Thymus (tissue), 11 donors: ENCODE measurements around the gene BMAL1. TPM values are rescaled to one million over a fixed set of nuclear protein-coding genes. Genes with fewer than 3 reads are reported as not detected.

Source experiments
- DNase-seq, 9 donors: peaks; one replicate each; pipeline ENCODE4 v3.0.0-alpha.2; 2013; ENCODE audit warnings: low spot score in 9 of 9, low read depth in 6 of 9, missing footprints in 1 of 9
- H3K27ac ChIP-seq, 2 donors: one replicate each; pipeline ENCODE4 v1.5.1; 2013; ENCODE audit warnings: control low read depth in 1 of 2, low read depth in 1 of 2, low read length in 1 of 2, mild to moderate bottlenecking in 1 of 2, moderate library complexity in 1 of 2
- H3K27me3 ChIP-seq, 2 donors: one replicate each; pipeline ENCODE4 v1.5.1; 2013; ENCODE audit warnings: low read length in 1 of 2; ENCODE audit not compliant: control insufficient read depth in 2 of 2, insufficient read depth in 1 of 2
- H3K36me3 ChIP-seq, 2 donors: one replicate each; pipeline ENCODE4 v1.5.1; 2013; ENCODE audit warnings: low read length in 1 of 2, mild to moderate bottlenecking in 1 of 2, moderate library complexity in 1 of 2; ENCODE audit not compliant: control insufficient read depth in 2 of 2, insufficient read depth in 2 of 2
- H3K4me1 ChIP-seq, 2 donors: one replicate each; pipeline ENCODE4 v1.5.1; 2013; ENCODE audit warnings: low read length in 2 of 2; ENCODE audit not compliant: control insufficient read depth in 2 of 2, insufficient read depth in 2 of 2
- H3K4me3 ChIP-seq, 2 donors: one replicate each; pipeline ENCODE4 v1.5.1; 2013; ENCODE audit warnings: low read length in 2 of 2, control low read depth in 1 of 2, mild to moderate bottlenecking in 1 of 2
- H3K9me3 ChIP-seq, 2 donors: one replicate each; pipeline ENCODE4 v1.5.1; 2013; ENCODE audit warnings: low read length in 1 of 2, mild to moderate bottlenecking in 1 of 2; ENCODE audit not compliant: control insufficient read depth in 2 of 2, insufficient read depth in 1 of 2
- WGBS: extraction: QIAGEN DNeasy Blood & Tissue Kit; methylation state at CpG from one replicate; pipeline ENCODE4 v1.1.7; 2013; 5-methylcytosine and 5-hydroxymethylcytosine counted together
- polyA plus RNA-seq: library from polyadenylated mRNA; stranded (reverse); fragments of 200-250 nt; gene quantifications from one replicate; pipeline ENCODE4 v1.2.3, GENCODE V29; 2013
- total RNA-seq: library from RNA; stranded (reverse); fragments of 120-200 nt; gene quantifications from one replicate; pipeline ENCODE4 v1.2.4, GENCODE V29; 2013
- donor health status: healthy.

Gene BMAL1
- total and polyA plus RNA-seq, 2 donors: 28.8 to 35.4 TPM

- Histone ChIP-seq H3K4me1 (peaks cover 0 to 4% of the 10 kb centered on the region in 2 donors), H3K27me3 (no peaks in the 10 kb centered on the region), H3K4me3 (no peak overlapping the region), H3K36me3 (peaks cover 7 to 8% of the 10 kb centered on the region in 2 donors), H3K27ac (no peak overlapping the region), H3K9me3 (no peaks in the 10 kb centered on the region)
- no peak for DNase-seq
- 95% methylated on average over 4 of the region's 4 CpGs for WGBS
Observed at GRCh38 chr11:13316528-13316961, 39.0 kb downstream of the BMAL1 start.

DNA sequence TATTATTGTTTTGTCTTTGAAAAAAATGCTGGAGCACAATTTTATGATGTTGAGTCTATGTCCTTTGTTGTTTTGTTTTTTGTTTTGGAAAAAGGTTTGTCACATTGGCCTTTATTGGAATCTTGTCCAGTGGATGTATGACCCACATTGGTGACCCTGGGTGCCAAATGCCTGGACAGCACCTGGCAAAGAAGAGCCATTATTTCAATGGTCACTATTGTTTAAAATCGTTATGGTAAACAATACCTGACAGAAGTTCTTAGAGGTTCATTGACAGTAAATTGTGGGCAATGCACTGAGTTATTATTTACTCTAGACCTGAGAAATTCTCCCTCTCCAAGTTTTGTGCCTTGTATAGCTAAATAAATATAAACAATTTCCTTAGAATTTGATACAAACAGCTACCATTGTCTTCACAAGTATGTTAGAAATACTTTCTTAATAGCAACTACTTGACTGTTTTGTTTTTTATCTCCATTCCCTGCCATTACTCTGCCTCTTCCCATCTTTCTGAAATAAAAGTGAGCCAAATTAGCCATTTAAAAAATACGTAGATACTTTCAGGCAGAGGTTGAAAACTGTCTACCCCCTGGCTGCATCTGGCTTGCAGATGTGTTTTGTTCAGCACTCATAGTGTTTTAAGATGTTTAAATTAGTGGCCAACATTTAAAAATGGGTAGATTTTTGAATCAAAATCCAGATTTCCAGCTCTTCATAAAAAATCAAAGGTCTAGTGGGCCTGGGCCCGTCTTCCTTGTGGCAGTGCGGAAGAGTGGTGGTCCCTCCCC is 39.9 kb downstream of the BMAL1 start:
- Histone ChIP-seq H3K27ac (no peak overlapping the region), H3K4me3 (no peak overlapping the region), H3K27me3 (no peaks in the 10 kb centered on the region), H3K9me3 (no peaks in the 10 kb centered on the region), H3K36me3 (peaks cover 5 to 11% of the 10 kb centered on the region in 2 donors), H3K4me1 (peaks cover 0 to 4% of the 10 kb centered on the region in 2 donors)
- DNase-seq: no peak
- WGBS: 96% methylated on average over 4 of the region's 4 CpGs

DNA sequence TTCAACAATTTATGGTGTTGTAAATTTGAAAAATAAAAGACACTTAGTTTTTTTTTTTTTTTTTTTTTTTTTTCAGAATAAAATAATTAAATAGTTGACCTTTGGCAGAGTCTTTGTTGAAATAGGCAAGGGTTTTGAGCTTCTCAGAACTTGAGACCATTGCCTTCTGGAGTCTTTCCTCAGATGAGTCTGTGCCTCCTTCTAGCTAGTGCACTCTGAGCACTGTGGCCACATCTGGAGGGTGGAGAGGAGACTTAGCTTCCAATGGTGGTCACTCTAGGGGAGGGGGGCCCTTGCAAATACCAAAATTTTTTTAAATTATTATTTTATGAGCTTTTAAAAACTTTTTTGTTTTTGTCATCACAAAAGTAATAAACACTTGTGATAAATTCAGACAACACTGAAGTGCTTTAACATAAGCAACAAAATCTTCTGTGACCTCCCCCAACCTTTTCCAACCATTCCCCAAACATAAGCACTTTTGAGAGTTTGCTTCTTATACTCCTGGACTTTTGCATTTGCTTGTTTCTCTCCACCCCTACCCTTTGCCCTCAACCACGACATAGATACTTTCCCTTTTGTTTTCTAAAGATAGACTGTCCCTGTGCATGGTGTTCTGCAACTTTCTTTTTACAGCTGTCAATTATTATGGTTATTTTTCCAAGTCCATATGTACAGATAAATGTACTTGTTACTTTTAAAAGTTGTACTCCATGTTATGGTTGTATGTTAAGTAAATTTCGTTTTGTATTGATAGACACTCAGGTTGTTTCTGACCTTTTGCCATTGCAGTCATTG is 41.1 kb downstream of the BMAL1 start:
- Histone ChIP-seq H3K4me3 (no peak overlapping the region), H3K36me3 (peaks cover 5 to 15% of the 10 kb centered on the region in 2 donors), H3K27ac (no peak overlapping the region), H3K9me3 (no peaks in the 10 kb centered on the region), H3K27me3 (no peaks in the 10 kb centered on the region), H3K4me1 (peaks cover 0 to 4% of the 10 kb centered on the region in 2 donors)
- no peak for DNase-seq
- 41% methylated on average over 2 of the region's 2 CpGs for WGBS

GRCh38 chr11:13320688-13321087 is 43.1 kb downstream of the BMAL1 start:
- H3K36me3 ChIP-seq: peaks cover 0 to 12% of the 10 kb centered on the region in 2 donors
- DNase-seq: no peak
- no peaks in the 10 kb centered on the region for H3K27me3 ChIP-seq
- H3K4me3 ChIP-seq: no peak overlapping the region
- WGBS: 95% methylated on average over 3 of the region's 3 CpGs
- no peak overlapping the region for H3K27ac ChIP-seq
- H3K9me3 ChIP-seq: no peaks in the 10 kb centered on the region
- H3K4me1 ChIP-seq: peaks cover 0 to 4% of the 10 kb centered on the region in 2 donors

- DNase-seq: no peak
- Histone ChIP-seq H3K27me3 (no peaks in the 10 kb centered on the region), H3K9me3 (no peaks in the 10 kb centered on the region), H3K4me1 (peaks cover 0 to 4% of the 10 kb centered on the region in 2 donors), H3K36me3 (peaks cover 0 to 10% of the 10 kb centered on the region in 2 donors), H3K27ac (no peak overlapping the region), H3K4me3 (no peak overlapping the region)
- 98% methylated on average over 2 of the region's 2 CpGs for WGBS
Observed at GRCh38 chr11:13321431-13321830, 43.8 kb downstream of the BMAL1 start.

DNA sequence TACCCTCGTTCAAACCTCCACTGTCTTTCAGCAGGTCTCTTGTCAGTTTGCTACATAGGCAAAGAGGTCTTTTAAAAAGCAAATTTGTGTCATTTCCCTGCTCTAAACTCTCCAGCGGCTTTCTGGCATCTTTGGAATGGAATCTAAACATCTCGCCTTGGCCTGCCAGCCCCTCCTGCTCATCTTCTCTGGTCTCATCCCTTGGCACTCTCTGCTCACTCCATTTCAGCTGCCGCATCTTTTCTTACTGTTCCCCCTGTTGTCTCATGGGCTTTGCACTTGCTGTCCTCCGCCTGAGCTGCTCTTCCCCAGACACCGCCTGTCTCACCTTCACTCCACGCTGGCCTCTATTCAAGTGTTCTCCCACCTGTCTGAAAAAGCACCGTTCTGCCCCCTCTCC is 46.6 kb downstream of the BMAL1 start:
- peaks cover 4 to 15% of the 10 kb centered on the region in 2 donors for H3K36me3 ChIP-seq
- H3K4me1 ChIP-seq: no peaks in the 10 kb centered on the region
- 97% methylated on average over 8 of the region's 8 CpGs for WGBS
- no peaks in the 10 kb centered on the region for H3K27me3 ChIP-seq
- H3K4me3 ChIP-seq: no peak overlapping the region
- H3K27ac ChIP-seq: no peak overlapping the region
- DNase-seq: no peak
- no peaks in the 10 kb centered on the region for H3K9me3 ChIP-seq

- 88% methylated on average over 5 of the region's 5 CpGs for WGBS
- Histone ChIP-seq H3K27me3 (no peaks in the 10 kb centered on the region), H3K36me3 (peaks cover 7 to 15% of the 10 kb centered on the region in 2 donors), H3K4me1 (no peaks in the 10 kb centered on the region), H3K4me3 (no peak overlapping the region), H3K27ac (no peak overlapping the region), H3K9me3 (no peaks in the 10 kb centered on the region)
- DNase-seq: no peak
Observed at GRCh38 chr11:13324709-13325108, 47.1 kb downstream of the BMAL1 start.

- H3K9me3 ChIP-seq: no peaks in the 10 kb centered on the region
- H3K27me3 ChIP-seq: no peaks in the 10 kb centered on the region
- H3K36me3 ChIP-seq: peaks cover 7 to 12% of the 10 kb centered on the region in 2 donors
- 96% methylated on average over 4 of the region's 4 CpGs for WGBS
- H3K27ac ChIP-seq: no peak overlapping the region
- no peaks in the 10 kb centered on the region for H3K4me1 ChIP-seq
- no peak overlapping the region for H3K4me3 ChIP-seq
- no peak for DNase-seq
Observed at GRCh38 chr11:13327421-13327820, 49.8 kb downstream of the BMAL1 start.

DNA sequence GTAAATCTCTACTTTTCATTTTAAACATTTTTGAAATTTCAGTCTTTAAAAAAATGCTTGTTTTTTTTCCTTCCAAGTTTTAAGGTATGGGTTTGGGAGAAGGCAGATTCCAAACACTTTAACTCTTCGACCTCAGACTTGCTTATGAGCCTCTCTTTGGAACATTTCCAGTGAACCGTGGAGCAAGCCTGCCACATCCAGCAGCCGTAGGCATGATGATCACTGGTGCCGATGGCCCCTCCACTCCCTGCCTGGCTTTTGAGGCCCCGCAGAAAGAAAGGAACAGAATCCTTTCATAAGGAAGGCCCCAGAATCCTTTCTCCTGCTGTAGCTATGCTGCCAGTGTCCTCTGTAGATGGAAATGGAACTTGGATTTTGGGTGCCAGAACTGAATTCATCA is 50.7 kb downstream of the BMAL1 start:
- Histone ChIP-seq H3K9me3 (no peaks in the 10 kb centered on the region), H3K27me3 (no peaks in the 10 kb centered on the region), H3K4me3 (no peak overlapping the region), H3K4me1 (peaks cover 0 to 2% of the 10 kb centered on the region in 2 donors), H3K27ac (no peak overlapping the region), H3K36me3 (peaks cover 7 to 8% of the 10 kb centered on the region in 2 donors)
- 96% methylated on average over 5 of the region's 5 CpGs for WGBS
- no peak for DNase-seq
